ENCODE measurements around the gene SRGAP3. TPM values are rescaled to one million over a fixed set of nuclear protein-coding genes. Genes with fewer than 3 reads are reported as not detected.
"Not testable (repeated sequence)": the region's sequence is repeated elsewhere in the genome, so short reads cannot be mapped to it uniquely, and the experiment has no call there.

The SRGAP3 gene
- total RNA-seq = 10 to 100 TPM; 14.7 to 58.9 (median 18.7) TPM

- no peaks in the 10 kb centered on the region for H3K9me3 ChIP-seq
- H3K4me1 ChIP-seq = peaks cover 7 to 32% of the 10 kb centered on the region in 2 donors
- H3K27me3 ChIP-seq = no peaks in the 10 kb centered on the region
- peak; percentile 91 to 95 for DNase-seq
- 5 to 9% methylated on average over 22 to 27 of the region's 28 CpGs for whole genome bisulfite sequencing, 2 donors
- H3K36me3 ChIP-seq = no peaks in the 10 kb centered on the region
- intact Hi-C loops (cut with DNase I) = no loop called here
- H3K4me3 ChIP-seq (replicated peaks in 1 of 3) = peak within 1 kb of the TSS in 2 of 3 donors; percentile 31 to 32
- H3K27ac ChIP-seq = peak within 1 kb of the TSS; percentile 4 to 71 (median 39)
- TF ChIP-seq CTCF (IDR thresholded peaks at IDR 0.05) (peak in 4 of 6 experiments; percentile 33 to 64 (median 52)), POLR2A (IDR thresholded peaks at IDR 0.05) (peak in 1 of 2 donors; percentile 91)
Measured at GRCh38 chr3:9249273-9250192, at the start of gene SRGAP3. Gene SRGAP3, minus strand, starts transcription at chr3:9249646. Its CDS starts 695 bp downstream, at chr3:9248951.

GRCh38 chr3:9298236-9298635 lies 48.8 kb upstream of the SRGAP3 start:
- no peaks in the 10 kb centered on the region for H3K9me3 ChIP-seq
- TF ChIP-seq POLR2A (IDR thresholded peaks at IDR 0.05) (no peak), CTCF (IDR thresholded peaks at IDR 0.05) (no peak)
- intact Hi-C loops (cut with DNase I) = loop anchor here (2.0 kb wide), 1 partner anchor 321 kb away; no protein-coding TSS in a partner anchor
- no peak overlapping the region for H3K27ac ChIP-seq
- no peak overlapping the region for H3K4me3 ChIP-seq (replicated peaks in 1 of 3)
- no peaks in the 10 kb centered on the region for H3K27me3 ChIP-seq
- no peak for DNase-seq
- H3K36me3 ChIP-seq = no peaks in the 10 kb centered on the region
- peaks cover 7 to 13% of the 10 kb centered on the region in 2 donors for H3K4me1 ChIP-seq

DNA sequence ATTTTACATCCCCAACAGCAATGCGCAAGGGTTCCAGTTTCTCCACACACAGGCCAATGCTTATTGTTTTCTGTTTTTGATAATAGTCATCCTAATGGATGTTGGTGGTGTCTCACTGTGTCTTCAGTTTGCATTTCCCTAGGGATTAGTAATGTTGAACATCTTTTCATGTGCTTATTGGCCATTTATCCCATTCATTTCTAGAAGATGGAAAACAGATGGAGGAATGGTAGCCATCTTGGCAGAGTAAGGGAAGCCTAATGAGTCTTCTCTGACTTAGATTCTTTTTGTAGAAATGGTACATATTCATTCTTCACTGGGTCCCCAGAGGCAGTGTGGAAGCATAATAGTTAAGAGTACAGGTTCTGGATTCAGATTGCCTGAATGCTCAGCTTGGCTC lies 46.8 kb upstream of the SRGAP3 start:
- no peak for TF ChIP-seq CTCF (IDR thresholded peaks at IDR 0.05)
- no peak for TF ChIP-seq POLR2A (IDR thresholded peaks at IDR 0.05)
- WGBS, 2 donors = 93 to 97% methylated on average over 1 of the region's 1 CpG

GRCh38 chr3:9295007-9295406 lies 45.6 kb upstream of the SRGAP3 start:
- intact Hi-C loops (cut with DNase I) = no loop called here
- TF ChIP-seq POLR2A (IDR thresholded peaks at IDR 0.05) (no peak), CTCF (IDR thresholded peaks at IDR 0.05) (no peak)

More for the DNA sequence above, 46.8 kb upstream of the SRGAP3 start:
- no peak overlapping the region for H3K27ac ChIP-seq
- peaks cover under 1 to 3% of the 10 kb centered on the region in 2 donors for H3K4me1 ChIP-seq
- no peak for DNase-seq
- H3K27me3 ChIP-seq = no peaks in the 10 kb centered on the region
- H3K4me3 ChIP-seq (replicated peaks in 1 of 3) = no peak overlapping the region
- intact Hi-C loops (cut with DNase I) = no loop called here
- no peaks in the 10 kb centered on the region for H3K9me3 ChIP-seq
- no peaks in the 10 kb centered on the region for H3K36me3 ChIP-seq

DNA sequence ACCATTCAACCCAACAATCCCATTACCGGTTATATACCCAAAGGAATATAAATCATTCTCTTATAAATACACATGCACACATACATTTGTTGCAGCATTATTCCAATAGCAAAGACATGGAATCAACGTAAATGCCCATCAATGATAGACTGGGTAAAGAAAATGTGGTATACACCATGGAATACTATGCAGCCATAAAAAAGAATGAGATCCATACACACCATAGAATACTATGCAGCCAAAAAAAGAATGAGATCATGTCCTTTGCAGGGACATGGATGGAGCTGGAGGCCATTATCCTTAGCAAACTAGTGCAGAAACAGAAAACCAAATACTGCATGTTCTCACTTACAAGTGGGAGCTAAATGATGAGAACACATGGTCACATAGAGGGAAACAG lies 44.5 kb upstream of the SRGAP3 start:
- H3K36me3 ChIP-seq; intact Hi-C loops (cut with DNase I); H3K4me1 ChIP-seq; H3K27me3 ChIP-seq; DNase-seq; H3K4me3 ChIP-seq (replicated peaks in 1 of 3); H3K9me3 ChIP-seq; H3K27ac ChIP-seq: not testable (repeated sequence)
- 90 to 93% methylated on average over 2 of the region's 2 CpGs for WGBS, 2 donors

More at GRCh38 chr3:9295007-9295406, 45.6 kb upstream of the SRGAP3 start:
- Histone ChIP-seq H3K9me3 (no peaks in the 10 kb centered on the region), H3K36me3 (no peaks in the 10 kb centered on the region), H3K4me1 (no peaks in the 10 kb centered on the region), H3K4me3 (replicated peaks in 1 of 3) (no peak overlapping the region), H3K27ac (no peak overlapping the region), H3K27me3 (no peaks in the 10 kb centered on the region)
- no peak for DNase-seq
